Measurements from ENCODE around the gene MAP3K4. TPM values are rescaled to one million over a fixed set of nuclear protein-coding genes. Genes with fewer than 3 reads are reported as not detected.

The MAP3K4 gene
- polyA plus RNA-seq, 3 donors, result 3.2 to 12.3 (median 3.5) TPM

- TF ChIP-seq, protein P1, sequence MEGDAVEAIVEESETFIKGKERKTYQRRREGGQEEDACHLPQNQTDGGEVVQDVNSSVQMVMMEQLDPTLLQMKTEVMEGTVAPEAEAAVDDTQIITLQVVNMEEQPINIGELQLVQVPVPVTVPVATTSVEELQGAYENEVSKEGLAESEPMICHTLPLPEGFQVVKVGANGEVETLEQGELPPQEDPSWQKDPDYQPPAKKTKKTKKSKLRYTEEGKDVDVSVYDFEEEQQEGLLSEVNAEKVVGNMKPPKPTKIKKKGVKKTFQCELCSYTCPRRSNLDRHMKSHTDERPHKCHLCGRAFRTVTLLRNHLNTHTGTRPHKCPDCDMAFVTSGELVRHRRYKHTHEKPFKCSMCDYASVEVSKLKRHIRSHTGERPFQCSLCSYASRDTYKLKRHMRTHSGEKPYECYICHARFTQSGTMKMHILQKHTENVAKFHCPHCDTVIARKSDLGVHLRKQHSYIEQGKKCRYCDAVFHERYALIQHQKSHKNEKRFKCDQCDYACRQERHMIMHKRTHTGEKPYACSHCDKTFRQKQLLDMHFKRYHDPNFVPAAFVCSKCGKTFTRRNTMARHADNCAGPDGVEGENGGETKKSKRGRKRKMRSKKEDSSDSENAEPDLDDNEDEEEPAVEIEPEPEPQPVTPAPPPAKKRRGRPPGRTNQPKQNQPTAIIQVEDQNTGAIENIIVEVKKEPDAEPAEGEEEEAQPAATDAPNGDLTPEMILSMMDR (IDR thresholded peaks at IDR 0.05), result no peak
- H3K27ac ChIP-seq (ENCODE audit: low read depth in 1 of 2, low read length in 2 of 2), result no peak overlapping the region
- intact Hi-C loops (cut with micrococcal nuclease), result no loop called here
Measured at GRCh38 chr6:161161121-161161520, 169.6 kb downstream of the MAP3K4 start.

DNA sequence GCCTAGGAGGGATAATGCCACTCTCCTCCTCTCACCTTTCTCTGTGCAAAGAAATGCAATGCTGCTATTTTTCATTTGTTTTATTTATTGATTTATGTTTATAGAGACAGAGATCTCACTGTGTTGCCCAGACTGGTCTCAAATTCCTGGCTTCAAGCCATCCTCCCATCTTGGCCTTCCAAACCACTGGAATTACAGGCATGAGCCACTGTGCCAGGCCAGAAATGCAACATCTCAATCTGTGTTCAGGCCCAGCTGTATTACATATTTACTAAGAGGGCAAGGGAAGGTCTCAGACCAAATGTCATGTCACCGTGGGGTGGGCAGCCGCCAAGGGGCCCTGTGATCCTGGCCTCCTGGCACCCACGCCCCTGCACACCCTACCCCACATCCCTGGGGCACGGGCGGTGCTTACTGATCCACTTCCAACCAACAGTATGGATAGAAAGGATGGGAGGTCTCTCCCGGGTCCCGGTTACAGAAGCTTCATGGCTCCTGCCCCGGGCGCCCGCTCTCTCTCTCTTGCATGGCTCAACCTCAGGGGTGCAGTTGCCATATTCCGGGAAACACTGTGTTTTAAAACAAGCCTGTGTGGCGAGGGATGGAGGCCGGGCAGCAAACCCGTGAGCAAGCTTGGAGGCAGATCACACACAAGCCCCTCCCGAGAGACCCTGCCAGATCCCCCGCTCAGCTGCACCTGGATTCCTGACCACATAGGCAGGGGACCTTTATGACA, 170.5 kb downstream of the MAP3K4 start:
- 97% methylated on average over 10 of the region's 16 CpGs for WGBS (ENCODE audit: insufficient coverage)
- no peaks in the 10 kb centered on the region for H3K4me1 ChIP-seq (ENCODE audit: control insufficient read depth in 1 of 2, insufficient read depth in 2 of 2, low read length in 2 of 2)
- Mint-ChIP-seq H3K27me3 (ENCODE audit: low read depth in 3 of 3) (peaks cover 0 to under 1% (median 0%) of the 10 kb centered on the region in 3 donors), H3K4me3 (no peak overlapping the region), H3K4me1 (no peaks in the 10 kb centered on the region), H3K36me3 (peaks cover 24 to 31% of the 10 kb centered on the region in 2 donors), H3K27ac (peak overlapping the region in 3 of 7 donors; percentile 23 to 83 (median 42)), H3K9me3 (peaks cover 0 to 1% (median 0%) of the 10 kb centered on the region in 7 donors)
- DNase-seq, result no peak
- H2AFZ ChIP-seq (ENCODE audit: insufficient read depth, low read depth, low read length, poor library complexity, severe bottlenecking), result no peak overlapping the region
- no peaks in the 10 kb centered on the region for H3K79me2 ChIP-seq (ENCODE audit: insufficient read depth, low read length)
- H3K9me3 ChIP-seq (replicated peaks in 1 of 2; ENCODE audit: control insufficient read depth in 1 of 2, insufficient read depth in 1 of 2, low read length in 2 of 2), result peaks cover 0 to 4% of the 10 kb centered on the region in 2 donors
- H3K27ac ChIP-seq (ENCODE audit: low read depth in 1 of 2, low read length in 2 of 2), result no peak overlapping the region
- no peak overlapping the region for H3K4me3 ChIP-seq (replicated peaks in 1 of 3; ENCODE audit: low read depth in 2 of 3, low read length in 3 of 3)
- TF ChIP-seq, protein P1 (IDR thresholded peaks at IDR 0.05), result no peak
- H3K27me3 ChIP-seq (ENCODE audit: control insufficient read depth in 2 of 2, insufficient read depth in 2 of 2, low read length in 2 of 2), result no peaks in the 10 kb centered on the region
- H3K4me2 ChIP-seq (replicated peaks; ENCODE audit: extremely low read depth, low read length, poor library complexity, severe bottlenecking), result no peak overlapping the region
- no peak overlapping the region for H3K9ac ChIP-seq (ENCODE audit: insufficient read depth, low read length, poor library complexity, severe bottlenecking)
- intact Hi-C loops (cut with micrococcal nuclease), result no loop called here
- no peaks in the 10 kb centered on the region for H4K20me1 ChIP-seq (ENCODE audit: insufficient read depth, low read length)
- H3K36me3 ChIP-seq (replicated peaks in 1 of 2; ENCODE audit: control insufficient read depth in 1 of 2, insufficient read depth in 2 of 2, low read length in 2 of 2), result peaks cover 0 to 26% of the 10 kb centered on the region in 2 donors

More at GRCh38 chr6:161161121-161161520, 169.6 kb downstream of the MAP3K4 start:
- peaks cover 22 to 30% of the 10 kb centered on the region in 2 donors for H3K36me3 Mint-ChIP-seq
- H3K27ac Mint-ChIP-seq, result peak overlapping the region in 1 of 7 donors; percentile 23
- H2AFZ ChIP-seq (ENCODE audit: insufficient read depth, low read depth, low read length, poor library complexity, severe bottlenecking), result no peak overlapping the region
- H3K4me2 ChIP-seq (replicated peaks; ENCODE audit: extremely low read depth, low read length, poor library complexity, severe bottlenecking), result no peak overlapping the region
- H3K79me2 ChIP-seq (ENCODE audit: insufficient read depth, low read length), result no peaks in the 10 kb centered on the region
- no peaks in the 10 kb centered on the region for H3K27me3 ChIP-seq (ENCODE audit: control insufficient read depth in 2 of 2, insufficient read depth in 2 of 2, low read length in 2 of 2)
- H3K36me3 ChIP-seq (replicated peaks in 1 of 2; ENCODE audit: control insufficient read depth in 1 of 2, insufficient read depth in 2 of 2, low read length in 2 of 2), result peaks cover 0 to 26% of the 10 kb centered on the region in 2 donors
- H3K27me3 Mint-ChIP-seq (ENCODE audit: low read depth in 3 of 3), result no peaks in the 10 kb centered on the region
- H3K4me1 Mint-ChIP-seq, result no peaks in the 10 kb centered on the region
- H3K9ac ChIP-seq (ENCODE audit: insufficient read depth, low read length, poor library complexity, severe bottlenecking), result no peak overlapping the region
- H3K9me3 ChIP-seq (replicated peaks in 1 of 2; ENCODE audit: control insufficient read depth in 1 of 2, insufficient read depth in 1 of 2, low read length in 2 of 2), result peaks cover 0 to 6% of the 10 kb centered on the region in 2 donors
- no peak overlapping the region for H3K4me3 ChIP-seq (replicated peaks in 1 of 3; ENCODE audit: low read depth in 2 of 3, low read length in 3 of 3)
- H4K20me1 ChIP-seq (ENCODE audit: insufficient read depth, low read length), result no peaks in the 10 kb centered on the region
- DNase-seq, result no peak
- no peak overlapping the region for H3K4me3 Mint-ChIP-seq
- H3K4me1 ChIP-seq (ENCODE audit: control insufficient read depth in 1 of 2, insufficient read depth in 2 of 2, low read length in 2 of 2), result no peaks in the 10 kb centered on the region
- H3K9me3 Mint-ChIP-seq, result peaks cover 0 to 3% (median 0%) of the 10 kb centered on the region in 7 donors
- 96% methylated on average over 11 of the region's 15 CpGs for WGBS (ENCODE audit: insufficient coverage)

Measured in CD14-positive monocyte (primary cell).